Stimulated activated CD8-positive, alpha-beta memory T cell treated with anti-CD3 and anti-CD28 coated beads, Interleukin-15, amount 100 ng/mL, for 4 hours (primary cell): ENCODE data around the gene NRBP1.

ENCODE experiments used
- DNase-seq, 2 donors: peaks; one replicate each; pipeline ENCODE4 v3.0.0-alpha.2; 2020; ENCODE audit warnings: low read depth in 2 of 2

NRBP1 gene

DNA sequence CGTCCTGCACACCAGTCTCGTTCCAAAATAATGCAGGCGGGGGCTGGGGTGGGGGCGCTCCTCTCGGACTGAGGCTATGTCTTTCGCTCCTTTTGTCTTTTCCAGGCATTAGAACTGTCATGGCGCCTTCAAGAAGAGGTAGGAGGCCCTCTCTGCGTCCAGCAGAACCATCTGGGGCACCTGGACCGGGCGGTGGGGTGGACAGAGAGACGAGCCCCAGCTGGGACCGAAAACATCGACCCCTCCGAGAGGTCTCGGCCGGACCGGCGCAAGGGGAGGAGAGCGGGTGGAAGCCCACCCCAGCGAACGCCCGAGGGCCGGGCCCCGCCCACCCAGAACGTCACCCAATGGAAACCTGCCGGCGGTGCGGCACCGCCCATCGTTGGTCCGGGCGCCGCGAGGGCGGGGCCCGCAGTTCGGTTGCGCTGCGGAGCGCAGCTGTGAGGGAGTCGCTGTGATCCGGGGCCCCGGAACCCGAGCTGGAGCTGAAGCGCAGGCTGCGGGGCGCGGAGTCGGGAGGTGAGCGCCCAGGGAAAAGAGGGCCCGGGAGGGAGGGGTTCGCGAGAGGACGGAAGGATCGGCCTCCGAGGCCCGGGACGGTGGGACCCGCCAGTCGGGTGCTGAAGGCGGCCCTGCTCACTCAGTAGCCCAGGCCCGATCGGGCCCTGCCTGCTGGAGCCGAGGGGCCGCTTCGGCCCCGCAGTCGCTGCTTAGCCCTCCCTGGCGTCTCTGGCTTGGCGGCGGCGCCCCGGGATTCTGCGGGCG, at the start of gene NRBP1:
NRBP1 (plus strand) TSS at position 419 of the 765 bp plus-strand sequence. CDS start 4,643 bp downstream, outside the sequence.
- DNase-seq = peak; percentile 80 to 81

DNA sequence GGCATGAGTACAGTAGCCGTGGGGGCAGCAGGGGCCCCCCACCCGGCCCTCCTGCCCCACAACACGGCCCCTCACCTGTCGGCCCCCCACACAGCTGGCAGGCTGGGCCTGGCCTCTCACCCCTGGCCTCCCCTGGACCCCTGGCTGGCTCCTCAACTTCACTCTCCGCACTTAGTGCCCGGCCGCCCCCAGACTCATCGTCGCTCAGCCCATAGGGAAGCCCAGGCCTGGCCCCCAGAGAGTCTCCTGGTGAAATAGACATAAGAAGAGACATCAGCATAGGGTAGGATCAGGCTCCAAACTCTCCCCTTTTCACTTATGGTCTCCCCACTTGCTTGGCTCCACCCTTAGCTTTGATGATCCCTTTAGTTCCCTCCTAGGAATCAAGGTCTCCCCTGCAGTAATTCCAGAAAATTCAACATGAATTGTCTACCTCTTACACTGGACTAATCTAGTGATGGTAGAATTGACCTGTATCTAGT, 49.6 kb upstream of the NRBP1 start:
- DNase-seq = no peak

DNA sequence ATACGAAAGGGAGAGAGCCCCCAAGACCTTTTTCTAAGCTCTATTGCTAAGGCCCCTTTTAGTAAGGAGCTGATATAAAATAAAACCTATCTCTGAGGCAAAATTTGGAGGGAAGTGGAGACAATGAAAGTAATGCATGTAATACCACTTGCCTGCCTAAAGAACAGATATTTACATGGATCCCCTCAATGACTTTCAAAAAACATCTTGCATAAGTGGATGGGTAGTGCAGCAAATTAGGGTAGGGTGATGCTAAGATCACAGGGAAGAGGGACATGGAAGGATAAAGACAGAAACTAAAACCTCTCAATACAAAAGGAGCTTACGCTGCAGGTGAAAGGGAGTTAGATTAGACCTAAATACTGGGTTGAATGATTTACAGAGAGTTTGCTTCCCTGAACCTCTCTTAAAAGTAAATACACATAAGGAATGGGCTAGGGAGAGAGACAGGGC, 49.0 kb upstream of the NRBP1 start:
- no peak for DNase-seq

DNA sequence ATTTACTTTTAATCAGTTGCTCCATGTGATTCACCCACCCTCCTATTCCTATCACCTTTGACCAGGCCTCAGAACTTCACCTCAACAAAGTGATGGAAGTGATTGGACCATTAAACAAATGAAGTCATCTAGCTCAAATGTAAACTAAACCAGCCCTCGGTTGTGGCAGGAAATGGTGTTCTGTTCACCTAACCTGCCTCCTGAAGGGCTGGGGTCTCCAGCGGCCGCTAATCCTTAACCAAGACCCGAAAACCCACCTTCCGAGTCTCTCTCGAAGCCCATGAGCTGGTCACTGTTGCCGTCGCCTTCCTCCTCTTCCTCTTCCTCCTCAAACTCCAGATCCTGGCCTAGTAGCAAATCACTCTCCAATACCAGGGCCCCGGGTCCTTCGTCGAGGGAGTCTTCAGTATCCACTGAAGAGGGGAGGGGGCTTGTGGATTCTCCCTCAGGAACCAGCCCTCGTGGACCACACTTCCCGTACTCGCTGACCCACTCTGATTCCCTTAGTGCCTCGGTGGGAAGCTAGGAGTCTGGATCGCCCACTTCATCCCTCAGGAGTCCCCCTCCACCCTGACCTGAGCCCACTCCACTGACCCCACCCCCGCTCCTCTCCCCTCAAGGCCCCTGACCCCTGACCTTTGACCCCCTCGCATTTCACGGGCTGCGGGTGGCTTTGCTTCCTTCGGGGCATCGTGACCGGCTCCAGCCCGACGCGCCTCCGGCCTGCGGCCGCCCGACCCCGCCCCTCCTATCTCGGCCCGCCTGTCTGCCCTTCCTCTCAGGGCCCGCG, 48.4 kb upstream of the NRBP1 start:
- no peak for DNase-seq

DNA sequence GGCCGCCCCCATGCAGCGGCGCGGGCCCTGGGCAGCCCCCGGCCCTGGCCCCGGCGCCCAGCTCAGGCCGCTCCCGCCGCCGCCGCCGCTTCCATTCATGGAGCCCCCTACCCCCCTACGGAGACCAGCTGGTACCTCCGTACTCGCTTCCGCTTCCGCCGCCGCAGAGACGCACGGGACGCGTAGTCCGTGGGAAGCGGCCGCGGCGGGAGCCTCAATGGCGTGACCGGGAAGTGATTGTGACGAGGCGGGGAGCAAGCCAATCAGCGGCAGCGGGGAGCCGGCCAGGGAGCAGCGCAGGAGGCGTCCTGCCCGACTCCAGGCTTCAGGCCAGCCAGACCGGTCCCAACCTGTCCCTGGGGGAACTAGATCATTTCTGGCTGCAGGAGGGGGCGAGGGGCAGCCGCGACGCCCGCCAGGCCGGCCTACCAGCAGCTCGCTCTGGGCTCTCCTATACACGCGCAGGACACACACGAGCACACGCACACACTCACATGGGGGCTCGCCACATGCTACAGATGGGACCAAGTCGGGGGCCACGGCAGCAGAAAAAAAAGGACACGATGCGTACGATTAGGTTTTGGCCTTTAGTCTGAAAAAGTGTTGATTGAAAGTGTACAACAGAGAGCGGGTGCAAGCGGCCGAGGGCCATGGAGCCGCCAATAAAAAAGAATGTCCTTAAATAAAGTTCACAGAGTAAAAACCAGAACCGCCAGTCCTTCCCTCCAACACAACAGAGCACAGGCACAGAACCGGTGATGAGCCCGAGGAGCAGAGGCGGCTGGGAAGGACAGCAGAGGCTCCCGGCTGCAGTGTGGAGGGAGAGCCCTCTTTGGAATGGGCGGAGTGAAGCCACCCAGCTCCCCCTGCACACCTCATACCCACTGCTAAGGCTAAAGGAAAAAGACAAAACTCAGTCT, 47.5 kb upstream of the NRBP1 start, which contains the start of gene ZNF513:
ZNF513 (minus strand) TSS at position 109 of the 920 bp plus-strand sequence. CDS start 208 bp downstream, outside the sequence.
- DNase-seq = peak; percentile 69 to 76

DNA sequence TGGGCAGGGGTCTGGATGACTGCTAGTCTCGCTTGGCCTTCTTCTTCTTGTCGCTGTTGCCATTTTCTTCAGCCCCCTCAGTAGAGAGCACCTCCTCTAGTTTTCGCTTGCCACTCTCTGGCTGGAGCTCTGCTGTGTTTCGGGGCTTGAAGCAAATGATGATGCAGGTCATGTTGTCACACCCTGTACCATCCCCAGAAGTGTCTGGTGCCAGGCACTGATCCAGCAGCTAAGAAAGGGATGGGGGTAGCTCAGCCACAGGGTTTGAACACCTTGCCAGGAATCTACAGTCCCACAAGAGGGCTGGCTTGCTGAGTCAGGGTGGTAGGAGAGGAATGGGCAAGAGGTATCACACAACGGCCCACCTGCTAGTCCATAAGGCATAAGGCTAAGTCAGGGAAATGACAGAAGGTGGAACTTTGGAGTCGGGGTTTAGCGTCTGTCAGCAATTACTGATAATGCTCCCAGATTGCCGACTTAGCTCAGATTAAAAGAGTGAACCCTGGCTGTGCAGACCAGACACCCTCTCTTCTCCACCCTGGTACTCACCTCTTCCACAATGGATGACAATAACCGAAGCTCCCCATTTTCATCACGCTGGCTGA, 46.8 kb upstream of the NRBP1 start:
- no peak for DNase-seq

DNA sequence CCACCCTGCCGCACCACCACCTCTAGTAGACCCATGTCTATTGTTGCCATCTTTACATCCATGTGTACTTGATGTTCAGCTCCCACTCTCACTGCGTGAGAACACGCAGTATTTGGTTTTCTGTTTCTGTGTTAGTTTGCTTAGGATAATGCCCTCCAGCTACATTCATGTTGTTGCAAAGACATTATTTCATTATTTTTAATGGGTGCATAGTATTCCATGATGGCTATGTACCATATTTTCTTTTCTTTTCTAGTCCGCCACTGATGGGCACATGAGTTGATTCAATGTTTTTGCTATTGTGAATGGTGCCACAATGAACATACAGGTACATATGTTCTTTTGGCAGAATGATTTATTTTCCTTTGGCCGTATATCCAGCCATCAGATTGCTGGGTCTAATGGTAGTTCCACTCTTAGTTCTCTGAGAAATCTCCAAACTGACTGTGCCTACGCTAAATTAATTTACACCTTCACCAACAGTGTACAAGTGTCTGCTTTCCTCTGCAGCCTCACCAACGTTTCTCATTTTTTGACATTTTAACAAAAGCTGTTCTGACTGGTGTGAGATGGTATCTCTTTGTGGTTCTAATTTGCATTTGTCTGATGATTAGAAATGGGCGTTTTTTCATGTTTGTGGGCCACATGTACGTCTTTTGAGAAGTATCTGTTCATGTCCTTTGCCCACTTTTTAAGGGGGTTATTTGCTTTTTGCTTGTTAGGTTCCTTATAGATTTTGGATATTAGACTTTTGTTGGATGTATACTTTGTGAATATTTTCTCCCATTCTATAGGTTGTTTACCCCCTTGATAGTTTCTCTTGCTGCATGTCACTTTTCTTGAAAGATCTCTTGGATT, 37.4 kb upstream of the NRBP1 start:
- DNase-seq = no peak

DNA sequence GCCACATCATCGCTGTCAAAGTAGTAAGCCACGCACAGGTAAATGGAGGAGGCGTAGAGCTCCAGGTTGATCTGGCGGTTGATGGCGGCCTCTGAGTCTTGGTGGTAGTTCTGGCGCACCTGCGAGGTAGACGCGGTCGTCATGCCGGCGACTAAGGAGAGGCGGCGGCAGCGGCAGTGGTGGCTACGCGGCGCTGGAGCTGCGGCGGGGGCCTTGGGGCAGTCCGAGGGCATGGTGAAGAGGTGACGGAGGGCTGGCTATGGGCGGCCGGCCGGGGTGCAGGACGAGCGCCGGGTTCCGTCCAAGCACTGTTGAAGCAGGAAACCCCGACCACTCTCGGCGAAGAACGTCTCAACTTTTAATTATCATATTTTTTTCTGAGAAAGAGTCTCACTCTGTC, 35.2 kb upstream of the NRBP1 start:
- DNase-seq = no peak

DNA sequence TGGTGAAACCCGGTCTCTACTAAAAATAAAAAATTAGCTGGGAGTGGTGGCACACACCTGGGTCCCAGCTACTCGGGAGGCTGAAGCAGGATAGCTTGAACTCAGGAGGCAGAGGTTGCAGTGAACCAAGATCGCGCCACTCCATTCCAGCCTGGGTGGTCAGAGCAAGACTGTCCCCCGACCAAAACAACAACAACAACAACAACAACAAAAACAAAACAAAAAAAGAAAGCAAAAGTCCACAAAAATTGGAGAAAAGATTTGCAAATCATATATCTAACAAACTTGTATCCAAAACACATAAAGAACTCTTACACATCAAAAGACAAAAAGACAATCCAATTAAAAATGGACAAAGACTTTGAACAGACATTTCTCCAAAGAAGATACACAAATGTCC, 29.5 kb upstream of the NRBP1 start:
- DNase-seq = no peak

DNA sequence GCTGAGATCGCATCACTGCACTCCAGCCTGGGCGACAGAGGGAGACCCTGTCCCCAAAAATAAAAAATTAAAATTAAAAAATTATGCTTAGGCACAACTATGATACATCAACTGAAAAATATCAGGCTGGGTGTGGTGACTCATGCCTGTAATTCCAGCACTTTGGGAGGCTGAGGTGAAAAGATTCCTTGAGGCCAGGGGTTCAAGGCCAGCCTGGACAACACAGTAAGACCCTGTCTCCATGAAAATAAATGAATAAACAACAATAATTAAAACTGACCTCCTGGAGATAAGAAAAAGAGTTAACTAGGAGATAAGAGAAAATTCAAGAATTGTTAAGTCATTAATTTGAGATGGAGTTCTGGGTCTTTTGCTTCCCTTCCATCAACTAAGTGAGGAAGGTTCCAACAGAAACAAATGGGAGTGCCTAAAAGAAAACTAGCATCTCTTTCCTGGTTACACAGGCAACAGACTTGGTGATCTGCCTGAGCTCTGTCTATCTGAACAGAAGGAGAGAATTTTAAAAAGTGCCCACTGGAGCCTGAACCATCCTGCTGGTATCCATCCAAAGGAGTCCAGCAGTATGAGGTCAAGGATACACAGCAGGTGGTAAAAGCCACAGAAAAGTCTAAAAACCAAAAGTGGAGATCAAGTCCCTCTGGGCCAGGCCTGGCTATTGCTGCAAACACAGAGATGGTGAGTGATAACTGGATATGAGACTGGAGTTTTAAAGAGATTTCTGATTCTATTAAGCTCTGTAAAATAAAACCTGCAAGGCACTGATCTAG, 27.9 kb upstream of the NRBP1 start:
- DNase-seq = no peak

DNA sequence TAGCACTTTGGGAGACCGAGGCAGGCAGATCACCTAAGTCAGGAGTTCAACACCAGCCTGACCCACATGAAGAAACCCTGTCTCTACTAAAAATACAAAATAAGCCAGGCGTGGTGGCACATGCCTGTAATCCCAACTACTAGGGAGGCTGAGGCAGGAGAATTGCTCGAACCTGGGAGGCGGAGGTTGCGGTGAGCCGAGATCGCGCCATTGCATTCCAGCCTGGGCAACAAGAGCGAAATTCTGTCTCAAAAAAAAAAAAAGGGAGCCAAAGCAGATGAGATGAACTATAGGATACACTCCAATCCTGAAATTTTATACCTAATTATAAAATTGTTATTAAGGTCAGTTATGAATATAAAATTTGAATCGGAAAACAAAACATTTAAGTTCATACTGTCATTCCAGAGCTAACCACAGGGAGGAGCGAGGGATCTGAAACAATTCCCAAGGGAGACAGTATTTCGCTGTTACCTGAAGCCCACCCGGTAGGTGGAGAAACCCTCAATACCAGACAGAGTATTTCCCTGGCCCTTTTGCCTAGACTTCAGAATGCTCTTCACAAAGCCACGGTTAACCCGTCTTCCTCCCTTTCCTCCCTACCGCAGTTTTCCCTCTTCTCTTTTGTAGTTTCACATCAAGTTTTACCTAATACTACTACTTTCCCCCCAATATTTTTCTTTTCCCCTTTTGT, 20.5 kb upstream of the NRBP1 start:
- no peak for DNase-seq

DNA sequence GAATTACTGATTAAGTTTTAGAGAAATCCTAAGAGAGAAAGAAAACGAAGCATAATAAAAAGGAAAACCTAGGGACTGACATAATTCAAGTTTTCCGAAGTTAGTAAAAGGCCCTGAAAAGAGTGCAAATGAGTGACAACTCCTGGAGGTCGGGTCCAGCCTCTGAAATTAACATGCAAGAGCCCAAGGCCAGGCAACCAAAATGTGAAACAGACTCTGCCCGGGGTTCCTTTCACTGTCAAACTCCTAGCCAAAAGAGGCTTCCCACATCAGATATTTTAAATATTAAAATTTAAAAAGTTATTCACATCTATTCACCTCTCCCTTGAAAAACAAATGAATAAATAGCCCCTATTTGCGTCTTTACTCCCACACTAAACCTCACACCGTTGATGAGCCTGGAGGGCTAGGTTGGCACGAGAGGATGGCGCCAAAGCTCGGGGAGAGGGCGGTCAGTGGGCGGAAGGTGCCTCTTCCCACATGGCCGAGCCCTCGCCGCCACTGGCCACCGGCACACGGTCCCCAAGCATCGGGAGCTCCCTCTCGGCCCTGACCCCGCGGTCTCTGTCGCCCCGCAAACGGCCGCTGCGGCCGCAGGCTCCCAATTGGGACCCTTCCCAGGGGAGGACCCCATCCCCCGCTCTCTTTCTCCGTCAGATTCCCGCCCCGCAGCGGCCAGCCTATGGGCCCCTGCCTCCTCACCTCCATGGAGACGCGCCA, 19.7 kb upstream of the NRBP1 start:
- DNase-seq = no peak

DNA sequence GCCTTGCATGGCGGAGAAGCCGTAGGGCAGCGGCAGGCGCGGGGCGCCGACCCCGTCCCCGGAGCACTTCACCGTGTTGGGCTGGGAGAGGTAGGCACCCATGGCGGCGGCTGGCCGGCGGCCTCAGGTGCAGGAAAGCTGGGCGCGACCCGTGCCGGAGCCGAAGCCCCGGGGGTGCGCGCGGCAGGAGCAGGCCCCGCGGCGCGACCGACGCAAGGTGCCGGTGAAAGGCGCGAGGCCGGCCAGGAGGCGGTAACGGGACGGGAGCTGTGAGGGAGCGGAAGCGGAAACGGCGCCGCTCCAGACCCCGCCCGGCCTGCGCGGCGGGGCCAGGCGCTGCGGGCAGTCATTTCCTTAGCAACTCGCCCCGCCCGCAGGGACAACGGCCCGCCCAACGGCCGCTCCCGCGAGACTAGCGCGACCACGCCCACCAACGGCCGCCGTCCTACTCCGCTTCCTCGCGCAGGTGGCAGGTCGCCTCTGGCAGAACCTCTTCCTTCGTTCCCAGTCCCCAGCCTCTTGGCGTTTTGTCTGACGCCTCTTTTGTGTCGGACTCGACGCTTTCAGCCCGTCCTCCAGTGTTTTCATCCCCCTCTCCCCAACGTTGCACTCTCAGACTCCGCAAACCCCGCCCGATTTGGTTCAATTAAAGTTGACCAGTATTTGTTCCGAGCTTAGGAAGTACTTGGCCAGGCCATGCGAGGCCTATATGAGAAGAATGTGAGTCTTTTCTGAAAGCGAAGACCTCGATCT, 18.9 kb upstream of the NRBP1 start, which contains the start of gene PPM1G:
PPM1G (minus strand) TSS at position 271 of the 753 bp plus-strand sequence; CDS start at position 102, 169 bp downstream.
- peak; percentile 90 to 92 for DNase-seq

DNA sequence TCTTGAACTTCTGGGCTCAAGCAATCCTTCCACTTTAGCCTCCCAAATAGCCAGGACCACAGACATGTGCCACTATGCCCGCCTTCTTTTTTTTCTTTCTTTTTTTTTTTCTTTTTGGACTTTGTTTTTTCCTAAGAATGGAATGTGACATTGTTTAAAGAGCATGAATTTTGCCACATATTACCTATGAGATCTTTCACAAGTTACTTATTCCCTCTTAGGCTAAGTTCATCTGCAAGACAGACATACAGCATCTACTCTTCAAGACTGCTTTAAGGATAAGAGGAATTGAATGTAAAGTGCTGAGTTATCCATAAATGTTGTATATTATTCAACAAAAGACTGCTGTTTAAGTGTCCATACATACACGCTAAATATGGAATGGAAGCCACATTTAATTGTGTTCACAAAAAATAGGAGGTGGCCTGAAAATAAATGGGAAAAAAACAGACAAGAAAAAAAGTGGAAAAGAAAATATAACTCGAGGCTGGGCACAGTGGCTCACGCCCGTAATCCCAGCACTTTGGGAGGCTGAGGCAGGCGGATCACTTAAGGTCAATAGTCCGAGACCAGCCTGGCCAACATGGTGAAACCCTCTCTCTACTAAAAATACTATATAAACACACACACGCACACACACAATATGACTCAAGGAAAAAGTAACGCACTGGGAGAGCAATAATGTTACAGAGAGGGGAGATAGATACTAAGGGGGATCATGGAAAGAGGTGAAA, 15.8 kb upstream of the NRBP1 start:
- no peak for DNase-seq

DNA sequence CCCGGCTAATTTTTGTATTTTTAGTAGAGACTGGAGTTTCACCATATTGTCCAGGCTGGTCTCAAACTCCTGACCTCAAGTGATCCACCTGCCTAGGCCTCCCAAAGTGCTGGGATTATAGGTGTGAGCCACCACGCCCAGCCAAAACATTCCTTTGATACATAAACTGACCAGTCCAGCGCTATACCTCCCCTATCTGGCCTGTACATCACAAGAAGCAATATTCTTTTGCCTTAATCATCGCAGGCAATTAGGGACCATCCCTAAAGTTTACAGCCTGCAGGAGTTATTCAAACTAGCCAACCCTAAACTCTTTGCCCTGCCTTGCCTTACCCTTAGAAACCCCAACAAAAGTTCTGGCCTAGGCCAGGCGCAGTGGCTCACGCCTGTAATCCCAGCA, 12.3 kb upstream of the NRBP1 start:
- DNase-seq = no peak

DNA sequence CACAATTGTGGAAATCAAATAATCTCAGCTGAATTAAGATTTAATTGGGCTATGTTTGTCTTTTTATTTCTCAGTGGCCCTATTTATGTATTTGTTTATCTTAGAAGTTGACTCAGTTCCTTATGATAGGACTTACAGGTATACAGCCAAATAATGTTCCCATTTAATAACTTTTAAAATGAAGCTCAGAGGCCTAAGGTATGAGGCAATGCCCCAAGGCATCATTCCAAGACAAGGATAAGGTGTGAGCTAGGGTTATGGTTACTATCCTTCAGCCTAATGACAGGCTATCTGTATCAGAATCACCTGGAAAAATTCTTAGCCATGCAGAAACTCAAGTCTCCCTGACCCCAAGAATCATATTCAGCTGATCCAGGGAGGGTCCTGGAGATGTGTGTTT, 7.4 kb upstream of the NRBP1 start:
- DNase-seq = no peak
